ENCODE data around the gene PRICKLE2. TPM values are rescaled to one million over a fixed set of nuclear protein-coding genes. Genes with fewer than 3 reads are reported as not detected.

Gene PRICKLE2
- total RNA-seq, 1 donor from 2014 or later = 5.3 TPM

- no peaks in the 10 kb centered on the region for H3K27me3 Mint-ChIP-seq (ENCODE audit: unreplicated experiment)
- no peak overlapping the region for H3K4me3 Mint-ChIP-seq (ENCODE audit: unreplicated experiment)
- no peak overlapping the region for H3K27ac Mint-ChIP-seq (ENCODE audit: unreplicated experiment)
- no peak for DNase-seq (ENCODE audit: low spot score)
- H3K4me1 Mint-ChIP-seq (ENCODE audit: unreplicated experiment) = peaks cover 16% of the 10 kb centered on the region
- no peaks in the 10 kb centered on the region for H3K9me3 Mint-ChIP-seq (ENCODE audit: unreplicated experiment)
- H3K36me3 Mint-ChIP-seq (ENCODE audit: low read depth, unreplicated experiment) = no peaks in the 10 kb centered on the region
- TF ChIP-seq, protein P1, sequence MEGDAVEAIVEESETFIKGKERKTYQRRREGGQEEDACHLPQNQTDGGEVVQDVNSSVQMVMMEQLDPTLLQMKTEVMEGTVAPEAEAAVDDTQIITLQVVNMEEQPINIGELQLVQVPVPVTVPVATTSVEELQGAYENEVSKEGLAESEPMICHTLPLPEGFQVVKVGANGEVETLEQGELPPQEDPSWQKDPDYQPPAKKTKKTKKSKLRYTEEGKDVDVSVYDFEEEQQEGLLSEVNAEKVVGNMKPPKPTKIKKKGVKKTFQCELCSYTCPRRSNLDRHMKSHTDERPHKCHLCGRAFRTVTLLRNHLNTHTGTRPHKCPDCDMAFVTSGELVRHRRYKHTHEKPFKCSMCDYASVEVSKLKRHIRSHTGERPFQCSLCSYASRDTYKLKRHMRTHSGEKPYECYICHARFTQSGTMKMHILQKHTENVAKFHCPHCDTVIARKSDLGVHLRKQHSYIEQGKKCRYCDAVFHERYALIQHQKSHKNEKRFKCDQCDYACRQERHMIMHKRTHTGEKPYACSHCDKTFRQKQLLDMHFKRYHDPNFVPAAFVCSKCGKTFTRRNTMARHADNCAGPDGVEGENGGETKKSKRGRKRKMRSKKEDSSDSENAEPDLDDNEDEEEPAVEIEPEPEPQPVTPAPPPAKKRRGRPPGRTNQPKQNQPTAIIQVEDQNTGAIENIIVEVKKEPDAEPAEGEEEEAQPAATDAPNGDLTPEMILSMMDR (IDR thresholded peaks at IDR 0.05; ENCODE audit: unreplicated experiment) = no peak
These were observed 178.2 kb downstream of the PRICKLE2 start for GRCh38 chr3:64046996-64047594.

DNA sequence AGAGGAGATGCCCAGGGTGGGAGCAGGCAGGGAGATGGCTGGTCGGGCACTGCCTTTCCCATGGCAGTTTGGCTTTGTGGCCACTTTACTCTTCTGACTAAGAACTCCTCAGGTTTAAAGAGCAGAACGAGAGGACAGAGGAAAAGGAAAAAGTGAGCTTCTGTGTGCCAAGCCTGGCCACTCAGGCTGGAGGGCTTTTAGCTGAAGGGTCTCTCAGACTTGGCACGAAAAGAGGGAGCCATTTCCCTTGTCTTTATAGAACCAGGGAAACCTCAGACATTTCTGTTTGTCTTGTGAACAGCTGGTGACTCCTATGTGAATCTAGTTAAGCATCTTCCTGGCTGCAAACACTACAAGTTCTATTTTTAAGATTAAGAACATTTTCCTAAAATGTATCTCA is 178.7 kb downstream of the PRICKLE2 start:
- Mint-ChIP-seq H3K4me3 (ENCODE audit: unreplicated experiment) (no peak overlapping the region), H3K9me3 (ENCODE audit: unreplicated experiment) (no peaks in the 10 kb centered on the region), H3K36me3 (ENCODE audit: low read depth, unreplicated experiment) (no peaks in the 10 kb centered on the region), H3K27me3 (ENCODE audit: unreplicated experiment) (no peaks in the 10 kb centered on the region), H3K27ac (ENCODE audit: unreplicated experiment) (no peak overlapping the region), H3K4me1 (ENCODE audit: unreplicated experiment) (peaks cover 16% of the 10 kb centered on the region)
- DNase-seq (ENCODE audit: low spot score) = no peak
- TF ChIP-seq, protein P1 (IDR thresholded peaks at IDR 0.05; ENCODE audit: unreplicated experiment) = no peak

DNA sequence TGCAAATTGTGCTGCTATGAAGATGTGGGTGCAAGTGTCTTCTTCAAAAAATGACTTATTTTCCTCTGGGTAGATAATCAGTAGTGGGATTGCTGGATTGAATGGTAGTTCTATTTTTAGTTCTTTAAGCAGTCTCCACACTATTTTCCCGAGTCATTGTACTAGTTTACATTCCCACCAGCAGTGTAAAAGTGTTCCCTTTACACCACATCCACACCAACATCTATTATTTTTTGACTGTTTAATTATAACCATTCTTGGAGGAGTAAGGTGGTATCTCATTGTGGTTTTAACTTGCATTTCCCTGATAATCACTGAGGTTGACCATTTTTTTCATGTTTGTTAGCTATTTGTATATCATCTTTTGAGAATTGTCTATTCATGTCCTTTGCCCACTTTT is 182.3 kb downstream of the PRICKLE2 start:
- no peaks in the 10 kb centered on the region for H3K36me3 Mint-ChIP-seq (ENCODE audit: low read depth, unreplicated experiment)
- no peak for DNase-seq (ENCODE audit: low spot score)
- H3K27ac Mint-ChIP-seq (ENCODE audit: unreplicated experiment) = no peak overlapping the region
- TF ChIP-seq, protein P1 (IDR thresholded peaks at IDR 0.05; ENCODE audit: unreplicated experiment) = no peak
- H3K4me1 Mint-ChIP-seq (ENCODE audit: unreplicated experiment) = peaks cover 4% of the 10 kb centered on the region
- H3K9me3 Mint-ChIP-seq (ENCODE audit: unreplicated experiment) = no peaks in the 10 kb centered on the region
- H3K27me3 Mint-ChIP-seq (ENCODE audit: unreplicated experiment) = no peaks in the 10 kb centered on the region
- H3K4me3 Mint-ChIP-seq (ENCODE audit: unreplicated experiment) = no peak overlapping the region

Other genes starting within 250 kb of the PRICKLE2 start
- 87.0 TPM for gene PSMD6, start 202.0 kb downstream of the PRICKLE2 start, total RNA-seq (ENCODE audit: unreplicated experiment)